ENCODE data around the gene NPAS3. TPM values are rescaled to one million over a fixed set of nuclear protein-coding genes. Genes with fewer than 3 reads are reported as not detected.

Gene NPAS3
- total and polyA plus RNA-seq, 4 donors, result 0.07 to 0.09 (median 0.08) TPM; not detected in 1

DNA sequence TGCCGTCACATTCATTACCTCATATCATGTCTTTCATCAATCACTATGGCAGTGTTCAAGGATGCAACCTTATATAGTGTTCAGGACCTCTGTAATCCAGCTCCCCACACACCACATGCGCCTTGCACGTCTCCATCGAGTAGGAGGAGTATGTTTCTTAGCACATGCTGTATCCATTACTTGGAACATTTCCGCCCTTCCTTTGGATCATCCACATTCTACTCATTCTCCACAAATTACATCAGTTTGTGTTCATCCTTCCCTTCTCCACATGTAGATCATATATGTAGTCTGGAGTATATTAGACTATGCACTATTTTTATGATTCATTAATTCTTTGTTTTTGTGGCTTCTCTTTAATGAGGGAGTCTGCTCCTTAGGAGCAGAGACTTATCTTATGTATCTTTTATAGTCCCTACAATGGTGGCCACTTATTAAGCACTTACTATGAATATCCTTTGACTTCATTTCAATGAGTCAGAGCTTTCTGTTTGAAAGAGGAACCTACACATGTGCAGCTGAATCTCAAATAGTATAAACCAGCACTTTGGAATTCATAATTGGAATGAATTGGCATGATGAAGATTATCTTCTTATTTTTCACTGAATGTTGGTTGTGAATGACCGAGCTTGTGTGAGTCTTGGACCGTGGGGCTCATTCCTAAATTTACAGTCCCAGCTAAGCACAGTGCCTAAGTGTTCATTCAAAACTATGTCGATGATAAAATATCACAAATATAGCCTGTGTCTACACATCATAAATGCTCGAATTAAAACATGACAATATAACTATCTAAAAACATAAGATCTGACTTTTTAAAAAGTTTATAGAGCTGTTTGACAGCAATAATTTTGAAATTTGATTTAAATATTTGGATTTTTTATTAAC, 30.2 kb upstream of the NPAS3 start (continued):
- TF ChIP-seq, protein P1, sequence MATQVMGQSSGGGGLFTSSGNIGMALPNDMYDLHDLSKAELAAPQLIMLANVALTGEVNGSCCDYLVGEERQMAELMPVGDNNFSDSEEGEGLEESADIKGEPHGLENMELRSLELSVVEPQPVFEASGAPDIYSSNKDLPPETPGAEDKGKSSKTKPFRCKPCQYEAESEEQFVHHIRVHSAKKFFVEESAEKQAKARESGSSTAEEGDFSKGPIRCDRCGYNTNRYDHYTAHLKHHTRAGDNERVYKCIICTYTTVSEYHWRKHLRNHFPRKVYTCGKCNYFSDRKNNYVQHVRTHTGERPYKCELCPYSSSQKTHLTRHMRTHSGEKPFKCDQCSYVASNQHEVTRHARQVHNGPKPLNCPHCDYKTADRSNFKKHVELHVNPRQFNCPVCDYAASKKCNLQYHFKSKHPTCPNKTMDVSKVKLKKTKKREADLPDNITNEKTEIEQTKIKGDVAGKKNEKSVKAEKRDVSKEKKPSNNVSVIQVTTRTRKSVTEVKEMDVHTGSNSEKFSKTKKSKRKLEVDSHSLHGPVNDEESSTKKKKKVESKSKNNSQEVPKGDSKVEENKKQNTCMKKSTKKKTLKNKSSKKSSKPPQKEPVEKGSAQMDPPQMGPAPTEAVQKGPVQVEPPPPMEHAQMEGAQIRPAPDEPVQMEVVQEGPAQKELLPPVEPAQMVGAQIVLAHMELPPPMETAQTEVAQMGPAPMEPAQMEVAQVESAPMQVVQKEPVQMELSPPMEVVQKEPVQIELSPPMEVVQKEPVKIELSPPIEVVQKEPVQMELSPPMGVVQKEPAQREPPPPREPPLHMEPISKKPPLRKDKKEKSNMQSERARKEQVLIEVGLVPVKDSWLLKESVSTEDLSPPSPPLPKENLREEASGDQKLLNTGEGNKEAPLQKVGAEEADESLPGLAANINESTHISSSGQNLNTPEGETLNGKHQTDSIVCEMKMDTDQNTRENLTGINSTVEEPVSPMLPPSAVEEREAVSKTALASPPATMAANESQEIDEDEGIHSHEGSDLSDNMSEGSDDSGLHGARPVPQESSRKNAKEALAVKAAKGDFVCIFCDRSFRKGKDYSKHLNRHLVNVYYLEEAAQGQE (IDR thresholded peaks at IDR 0.05), result no peak
- no peak for TF ChIP-seq YY1 (IDR thresholded peaks at IDR 0.05)
- TF ChIP-seq, protein P2, sequence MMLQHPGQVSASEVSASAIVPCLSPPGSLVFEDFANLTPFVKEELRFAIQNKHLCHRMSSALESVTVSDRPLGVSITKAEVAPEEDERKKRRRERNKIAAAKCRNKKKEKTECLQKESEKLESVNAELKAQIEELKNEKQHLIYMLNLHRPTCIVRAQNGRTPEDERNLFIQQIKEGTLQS (IDR thresholded peaks at IDR 0.05), result no peak
- no peak for TF ChIP-seq RAD21 (IDR thresholded peaks at IDR 0.05)
- no peak for TF ChIP-seq HNF4A (conservative IDR thresholded peaks at IDR 0.05)
- TF ChIP-seq MAX (IDR thresholded peaks at IDR 0.05), result no peak
- TF ChIP-seq NR2F2 (IDR thresholded peaks at IDR 0.05), result no peak

GRCh38 chr14:32913725-32914124, 25.0 kb upstream of the NPAS3 start:
- no peak overlapping the region for H3K4me3 ChIP-seq (ENCODE audit: low read depth in 1 of 3, low read length in 3 of 3)
- H3K4me1 ChIP-seq (ENCODE audit: control insufficient read depth in 4 of 4, insufficient read depth in 4 of 4, low read length in 3 of 4), result no peaks in the 10 kb centered on the region
- H3K9me3 ChIP-seq (ENCODE audit: control insufficient read depth in 4 of 4, low read length in 3 of 4), result peaks cover 0 to 3% (median 0%) of the 10 kb centered on the region in 4 donors
- H3K27ac ChIP-seq (ENCODE audit: low read depth in 1 of 2, low read length in 2 of 2), result no peak overlapping the region
- WGBS, result 57% methylated on average over 3 of the region's 3 CpGs
- H3K27me3 ChIP-seq (ENCODE audit: control insufficient read depth in 4 of 4, insufficient read depth in 4 of 4, low read length in 3 of 4), result peaks cover 0 to 5% (median 0%) of the 10 kb centered on the region in 4 donors
- no peak for TF ChIP-seq RXRA (IDR thresholded peaks at IDR 0.05)
- TF ChIP-seq HNF4G (IDR thresholded peaks at IDR 0.05), result no peak
- TF ChIP-seq FOXA1 (IDR thresholded peaks at IDR 0.05), result no peak
- no peak for TF ChIP-seq EGR1 (IDR thresholded peaks at IDR 0.05; ENCODE audit: low read depth in 2 of 2)
- no peak overlapping the region for H3K9ac ChIP-seq (ENCODE audit: low read depth in 1 of 2, low read length in 2 of 2)
- no peaks in the 10 kb centered on the region for H3K36me3 ChIP-seq (ENCODE audit: control insufficient read depth in 4 of 4, insufficient read depth in 3 of 4, low read depth in 1 of 4, low read length in 3 of 4)
- DNase-seq (ENCODE audit: low spot score), result no peak

GRCh38 chr14:32914391-32914790, 24.3 kb upstream of the NPAS3 start:
- Histone ChIP-seq H3K36me3 (ENCODE audit: control insufficient read depth in 4 of 4, insufficient read depth in 3 of 4, low read depth in 1 of 4, low read length in 3 of 4) (no peaks in the 10 kb centered on the region), H3K4me1 (ENCODE audit: control insufficient read depth in 4 of 4, insufficient read depth in 4 of 4, low read length in 3 of 4) (no peaks in the 10 kb centered on the region), H3K9me3 (ENCODE audit: control insufficient read depth in 4 of 4, low read length in 3 of 4) (peaks cover 0 to 3% (median 0%) of the 10 kb centered on the region in 4 donors), H3K27me3 (ENCODE audit: control insufficient read depth in 4 of 4, insufficient read depth in 4 of 4, low read length in 3 of 4) (peaks cover 0 to 5% (median 0%) of the 10 kb centered on the region in 4 donors), H3K27ac (ENCODE audit: low read depth in 1 of 2, low read length in 2 of 2) (no peak overlapping the region), H3K9ac (ENCODE audit: low read depth in 1 of 2, low read length in 2 of 2) (no peak overlapping the region), H3K4me3 (ENCODE audit: low read depth in 1 of 3, low read length in 3 of 3) (no peak overlapping the region)
- DNase-seq (ENCODE audit: low spot score), result no peak
- 90% methylated on average over 6 of the region's 6 CpGs for WGBS
- TF ChIP-seq TAF1 (conservative IDR thresholded peaks at IDR 0.05) (no peak), NR2F2 (IDR thresholded peaks at IDR 0.05) (no peak), FOXA2 (IDR thresholded peaks at IDR 0.05) (no peak), FOXA1 (IDR thresholded peaks at IDR 0.05) (no peak), EGR1 (IDR thresholded peaks at IDR 0.05; ENCODE audit: low read depth in 2 of 2) (no peak), MAX (IDR thresholded peaks at IDR 0.05) (no peak), HNF4G (IDR thresholded peaks at IDR 0.05) (no peak), RAD21 (IDR thresholded peaks at IDR 0.05) (no peak), YY1 (IDR thresholded peaks at IDR 0.05) (no peak), RXRA (IDR thresholded peaks at IDR 0.05) (no peak), JUND (IDR thresholded peaks at IDR 0.05) (no peak), SP1 (IDR thresholded peaks at IDR 0.05) (no peak)
- TF ChIP-seq, protein P3, sequence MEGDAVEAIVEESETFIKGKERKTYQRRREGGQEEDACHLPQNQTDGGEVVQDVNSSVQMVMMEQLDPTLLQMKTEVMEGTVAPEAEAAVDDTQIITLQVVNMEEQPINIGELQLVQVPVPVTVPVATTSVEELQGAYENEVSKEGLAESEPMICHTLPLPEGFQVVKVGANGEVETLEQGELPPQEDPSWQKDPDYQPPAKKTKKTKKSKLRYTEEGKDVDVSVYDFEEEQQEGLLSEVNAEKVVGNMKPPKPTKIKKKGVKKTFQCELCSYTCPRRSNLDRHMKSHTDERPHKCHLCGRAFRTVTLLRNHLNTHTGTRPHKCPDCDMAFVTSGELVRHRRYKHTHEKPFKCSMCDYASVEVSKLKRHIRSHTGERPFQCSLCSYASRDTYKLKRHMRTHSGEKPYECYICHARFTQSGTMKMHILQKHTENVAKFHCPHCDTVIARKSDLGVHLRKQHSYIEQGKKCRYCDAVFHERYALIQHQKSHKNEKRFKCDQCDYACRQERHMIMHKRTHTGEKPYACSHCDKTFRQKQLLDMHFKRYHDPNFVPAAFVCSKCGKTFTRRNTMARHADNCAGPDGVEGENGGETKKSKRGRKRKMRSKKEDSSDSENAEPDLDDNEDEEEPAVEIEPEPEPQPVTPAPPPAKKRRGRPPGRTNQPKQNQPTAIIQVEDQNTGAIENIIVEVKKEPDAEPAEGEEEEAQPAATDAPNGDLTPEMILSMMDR (IDR thresholded peaks at IDR 0.05; ENCODE audit: low read depth, low read length, missing input control), result no peak
- TF ChIP-seq, protein P4, sequence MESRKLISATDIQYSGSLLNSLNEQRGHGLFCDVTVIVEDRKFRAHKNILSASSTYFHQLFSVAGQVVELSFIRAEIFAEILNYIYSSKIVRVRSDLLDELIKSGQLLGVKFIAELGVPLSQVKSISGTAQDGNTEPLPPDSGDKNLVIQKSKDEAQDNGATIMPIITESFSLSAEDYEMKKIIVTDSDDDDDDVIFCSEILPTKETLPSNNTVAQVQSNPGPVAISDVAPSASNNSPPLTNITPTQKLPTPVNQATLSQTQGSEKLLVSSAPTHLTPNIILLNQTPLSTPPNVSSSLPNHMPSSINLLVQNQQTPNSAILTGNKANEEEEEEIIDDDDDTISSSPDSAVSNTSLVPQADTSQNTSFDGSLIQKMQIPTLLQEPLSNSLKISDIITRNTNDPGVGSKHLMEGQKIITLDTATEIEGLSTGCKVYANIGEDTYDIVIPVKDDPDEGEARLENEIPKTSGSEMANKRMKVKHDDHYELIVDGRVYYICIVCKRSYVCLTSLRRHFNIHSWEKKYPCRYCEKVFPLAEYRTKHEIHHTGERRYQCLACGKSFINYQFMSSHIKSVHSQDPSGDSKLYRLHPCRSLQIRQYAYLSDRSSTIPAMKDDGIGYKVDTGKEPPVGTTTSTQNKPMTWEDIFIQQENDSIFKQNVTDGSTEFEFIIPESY (IDR thresholded peaks at IDR 0.05), result no peak
- TF ChIP-seq, protein P1 (IDR thresholded peaks at IDR 0.05), result no peak

Data from liver (tissue), 9 donors.